Measurements from ENCODE around the gene RAB24. TPM values are rescaled to one million over a fixed set of nuclear protein-coding genes. Genes with fewer than 3 reads are reported as not detected.
"Not testable (repeated sequence)": the region's sequence is repeated elsewhere in the genome, so short reads cannot be mapped to it uniquely, and the experiment has no call there.

RAB24 gene
- total RNA-seq, 2 donors from 2014 or later = 23.8 to 35.2 TPM

GRCh38 chr5:177309351-177310191 is 6.1 kb upstream of the RAB24 start:
- Histone ChIP-seq H3K27me3 (replicated peaks; ENCODE audit: insufficient read depth) (no peaks in the 10 kb centered on the region), H3K9me3 (no peaks in the 10 kb centered on the region), H3K4me1 (ENCODE audit: control insufficient read depth in 1 of 2, low read depth in 2 of 2) (peaks cover 14 to 36% of the 10 kb centered on the region in 2 donors), H3K36me3 (peaks cover 14% of the 10 kb centered on the region), H3K4me3 (no peak overlapping the region), H3K27ac (no peak overlapping the region)
- no peak for ATAC-seq (ENCODE audit: insufficient number of reproducible peaks, low FRiP score, low read depth)
- no peak for DNase-seq (ENCODE audit: low spot score)
- TF ChIP-seq CTCF (IDR thresholded peaks at IDR 0.05) = peak; percentile 77

- Histone ChIP-seq H3K36me3 (peaks cover 14% of the 10 kb centered on the region), H3K27me3 (replicated peaks; ENCODE audit: insufficient read depth) (no peaks in the 10 kb centered on the region), H3K9me3 (no peaks in the 10 kb centered on the region), H3K4me3 (no peak overlapping the region), H3K27ac (no peak overlapping the region), H3K4me1 (ENCODE audit: control insufficient read depth in 1 of 2, low read depth in 2 of 2) (peaks cover 18 to 42% of the 10 kb centered on the region in 2 donors)
- ATAC-seq (ENCODE audit: insufficient number of reproducible peaks, low FRiP score, low read depth) (no peak), DNase-seq (ENCODE audit: low spot score) (no peak)
- no peak for TF ChIP-seq CTCF (IDR thresholded peaks at IDR 0.05)
These were observed 5.2 kb upstream of the RAB24 start for GRCh38 chr5:177308740-177309139.

- no peaks in the 10 kb centered on the region for H3K9me3 ChIP-seq
- peaks cover 18 to 39% of the 10 kb centered on the region in 2 donors for H3K4me1 ChIP-seq (ENCODE audit: control insufficient read depth in 1 of 2, low read depth in 2 of 2)
- H3K4me3 ChIP-seq = no peak overlapping the region
- ATAC-seq (ENCODE audit: insufficient number of reproducible peaks, low FRiP score, low read depth) = no peak
- DNase-seq (ENCODE audit: low spot score) = no peak
- no peak for TF ChIP-seq CTCF (IDR thresholded peaks at IDR 0.05)
- H3K27me3 ChIP-seq (replicated peaks; ENCODE audit: insufficient read depth) = no peaks in the 10 kb centered on the region
- peaks cover 14% of the 10 kb centered on the region for H3K36me3 ChIP-seq
- H3K27ac ChIP-seq = no peak overlapping the region
These were observed 4.2 kb upstream of the RAB24 start for GRCh38 chr5:177307544-177308363.

GRCh38 chr5:177306674-177307543 is 3.4 kb upstream of the RAB24 start:
- TF ChIP-seq CTCF (IDR thresholded peaks at IDR 0.05) = no peak
- no peaks in the 10 kb centered on the region for H3K9me3 ChIP-seq
- H3K4me3 ChIP-seq = no peak overlapping the region
- no peak for DNase-seq (ENCODE audit: low spot score)
- no peak overlapping the region for H3K27ac ChIP-seq
- peaks cover 14% of the 10 kb centered on the region for H3K36me3 ChIP-seq
- peaks cover 27 to 39% of the 10 kb centered on the region in 2 donors for H3K4me1 ChIP-seq (ENCODE audit: control insufficient read depth in 1 of 2, low read depth in 2 of 2)
- no peaks in the 10 kb centered on the region for H3K27me3 ChIP-seq (replicated peaks; ENCODE audit: insufficient read depth)
- ATAC-seq (ENCODE audit: insufficient number of reproducible peaks, low FRiP score, low read depth) = no peak

GRCh38 chr5:177306103-177306640 is 2.7 kb upstream of the RAB24 start:
- H3K27ac ChIP-seq; ATAC-seq (ENCODE audit: insufficient number of reproducible peaks, low FRiP score, low read depth); DNase-seq (ENCODE audit: low spot score); H3K27me3 ChIP-seq (replicated peaks; ENCODE audit: insufficient read depth); H3K4me3 ChIP-seq; H3K9me3 ChIP-seq: not testable (repeated sequence)
- Histone ChIP-seq H3K36me3 (peaks cover 14% of the 10 kb centered on the region), H3K4me1 (ENCODE audit: control insufficient read depth in 1 of 2, low read depth in 2 of 2) (peaks cover 23 to 39% of the 10 kb centered on the region in 2 donors)
